Germinal center (tissue), 1 donor: Measurements from ENCODE around the gene KIAA0040.

ENCODE experiments used
- DNase-seq: peaks from one replicate; pipeline ENCODE4 v3.0.0; 2012; ENCODE audit warnings: mixed read lengths, low spot score

KIAA0040 gene

GRCh38 chr1:175192630-175193526 lies at the start of gene KIAA0040:
TSS of gene KIAA0040 (minus strand) at chr1:175192776. CDS start at chr1:175161013, 31,763 bp downstream.
- DNase-seq: peak; percentile 80

- DNase-seq: no peak
These were observed 44.8 kb upstream of the KIAA0040 start for GRCh38 chr1:175237389-175237788.

DNA sequence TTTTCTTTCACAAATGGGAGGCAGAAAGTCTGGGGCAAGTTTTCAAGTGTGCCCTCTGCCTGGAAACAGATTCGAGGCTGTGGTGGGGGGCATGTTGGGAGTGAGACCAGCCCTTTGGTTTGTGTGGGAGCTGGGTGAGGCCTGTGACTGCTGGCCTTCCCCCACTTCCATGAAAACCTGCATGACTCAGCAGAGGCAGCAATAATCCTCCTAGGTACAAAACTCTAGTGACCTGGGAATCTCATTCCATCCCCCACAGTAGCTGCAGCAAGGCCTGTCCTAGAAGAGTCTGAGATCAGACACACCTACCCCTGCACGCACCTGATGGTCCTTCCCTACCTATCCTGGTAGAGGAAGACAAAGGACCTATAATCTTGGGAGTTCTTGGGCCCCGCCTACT lies 42.1 kb upstream of the KIAA0040 start:
- DNase-seq: no peak

DNA sequence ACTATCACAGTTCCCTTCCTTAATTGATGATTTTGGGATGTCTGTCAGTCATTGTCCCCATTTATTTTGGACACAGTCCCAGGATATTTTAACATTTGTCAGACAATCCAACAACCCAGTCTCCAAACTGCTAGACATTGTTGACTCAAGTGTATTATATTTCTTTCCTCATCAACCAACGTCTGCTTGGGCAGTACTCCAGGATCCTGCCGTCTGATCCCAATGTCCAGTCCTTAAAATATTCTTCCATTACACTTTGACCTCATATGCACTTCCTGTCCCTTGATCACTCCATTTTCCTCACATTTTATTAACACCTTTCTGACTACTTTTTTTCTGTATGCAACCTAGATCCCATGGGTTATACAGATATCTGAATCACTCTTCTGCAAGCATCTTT lies 39.8 kb upstream of the KIAA0040 start:
- DNase-seq: no peak

- DNase-seq: no peak
These were observed 33.2 kb upstream of the KIAA0040 start for GRCh38 chr1:175225805-175226129.

DNA sequence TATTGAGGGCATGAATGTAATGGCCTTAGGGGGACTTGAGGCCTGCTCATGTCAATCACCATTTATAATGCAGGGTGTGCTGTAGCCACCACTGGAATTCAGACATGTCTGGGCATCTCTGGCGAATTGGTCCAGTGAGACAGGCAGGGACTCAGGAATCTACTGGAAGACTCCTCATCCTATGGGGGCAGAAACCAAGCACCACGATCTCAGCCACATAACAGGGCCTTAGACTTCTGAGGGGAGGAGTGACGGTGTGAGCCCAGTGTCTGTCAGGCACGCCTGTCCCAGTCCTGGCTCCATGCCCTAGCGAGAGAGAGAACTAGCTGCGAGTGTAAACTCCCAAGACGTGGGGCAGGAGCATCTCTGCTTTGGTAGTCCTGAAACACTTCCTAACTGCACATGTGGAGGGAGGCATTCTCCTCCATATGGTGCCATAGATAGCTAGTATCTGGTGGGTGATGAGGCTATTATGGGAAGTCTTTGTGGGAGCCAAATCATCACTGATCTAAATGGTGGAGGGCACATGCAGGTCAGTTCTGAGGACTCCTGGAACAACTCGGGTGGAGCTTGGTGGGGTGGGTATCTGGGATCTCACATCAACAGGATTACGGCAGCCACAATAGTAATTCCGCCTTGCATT lies 29.8 kb upstream of the KIAA0040 start:
- DNase-seq: no peak

DNA sequence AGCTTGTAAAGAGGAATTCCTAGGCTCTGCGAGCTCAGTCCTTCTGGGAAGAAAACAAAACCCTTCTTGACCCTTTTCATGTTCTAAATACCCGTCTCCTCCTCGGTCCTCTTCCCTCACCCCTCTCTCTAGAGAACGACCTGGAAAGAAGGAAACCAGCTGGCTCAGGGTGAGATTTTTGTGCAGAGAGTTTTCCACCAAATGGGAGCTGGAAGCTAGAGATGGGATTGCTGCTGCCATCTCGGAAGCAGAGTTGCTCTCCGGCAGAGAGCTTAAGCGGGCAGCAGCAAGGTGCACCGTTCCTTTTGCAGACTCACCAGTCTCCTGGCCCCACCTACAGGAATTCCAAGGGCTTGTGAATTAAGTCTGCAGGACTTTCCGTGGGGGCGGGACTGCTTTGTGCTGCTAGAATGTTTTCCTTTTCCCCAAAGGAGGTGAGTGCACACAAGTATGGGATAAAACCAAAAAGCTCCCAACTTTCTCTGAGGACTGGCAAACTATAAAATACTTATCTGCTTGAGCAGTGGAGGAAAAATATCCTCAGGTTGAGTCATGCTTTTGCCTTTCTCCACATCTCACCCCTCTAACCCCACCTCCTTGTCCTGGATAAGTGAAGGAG lies 29.1 kb upstream of the KIAA0040 start:
- no peak for DNase-seq

DNA sequence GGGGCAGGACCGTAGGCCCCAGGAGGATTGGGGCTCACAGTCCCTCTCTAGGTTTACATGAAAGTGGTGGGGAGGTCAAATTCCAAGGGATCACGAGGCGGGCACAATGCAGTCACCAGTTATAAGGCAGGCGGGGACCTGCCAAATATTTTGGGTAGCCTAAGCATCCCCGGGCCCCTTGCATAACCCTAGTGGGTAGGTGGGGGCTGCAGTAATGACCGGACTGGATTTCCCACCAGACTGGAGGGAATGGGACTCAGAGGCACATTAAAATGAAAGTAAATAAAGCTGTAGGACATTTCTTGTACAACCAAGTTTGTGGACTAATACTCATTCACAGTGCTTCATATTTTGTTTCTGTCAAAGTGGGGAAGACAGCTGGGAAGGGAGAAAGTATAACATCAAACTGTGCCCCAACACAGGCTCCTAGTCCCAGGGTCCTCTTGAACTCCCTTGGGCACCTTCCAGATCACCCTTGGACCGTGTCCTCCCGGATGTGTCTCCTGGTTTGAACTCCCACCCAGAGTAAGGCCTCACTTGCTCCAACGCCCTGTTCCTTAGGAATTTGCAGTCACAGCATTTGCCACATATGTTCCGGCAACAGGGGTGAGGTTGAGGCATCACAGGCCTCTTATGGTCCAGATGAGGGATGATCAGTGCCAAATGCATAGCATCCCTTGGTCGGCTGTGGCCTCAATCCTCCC lies 28.4 kb upstream of the KIAA0040 start:
- no peak for DNase-seq

DNA sequence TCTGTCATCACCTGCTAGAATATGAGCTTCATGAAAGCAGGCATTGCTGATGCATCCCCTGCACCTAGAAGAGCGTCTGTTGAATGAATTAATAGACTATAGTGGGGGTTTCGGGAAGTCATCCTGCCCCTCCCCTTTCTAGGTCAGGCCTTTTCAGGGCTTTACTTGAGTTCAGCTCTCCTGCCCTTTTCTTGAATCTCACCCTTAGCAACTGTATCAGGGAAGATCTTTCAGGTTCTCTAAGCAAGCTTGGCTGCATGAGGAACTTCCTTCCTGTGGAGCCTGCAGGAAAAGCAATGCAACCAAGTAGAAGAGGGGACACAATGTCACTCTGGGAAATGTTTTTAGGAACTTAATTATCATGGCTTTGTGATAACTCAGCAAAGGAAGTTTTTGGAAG lies 27.2 kb upstream of the KIAA0040 start:
- DNase-seq: no peak

GRCh38 chr1:175218786-175219434 lies 26.3 kb upstream of the KIAA0040 start:
- DNase-seq: no peak

- peak; percentile 61 for DNase-seq
These were observed 25.4 kb upstream of the KIAA0040 start for GRCh38 chr1:175217721-175218531.

GRCh38 chr1:175216444-175216843 lies 23.9 kb upstream of the KIAA0040 start:
- no peak for DNase-seq

GRCh38 chr1:175211656-175212055 lies 19.1 kb upstream of the KIAA0040 start:
- DNase-seq: no peak

- no peak for DNase-seq
These were observed 18.2 kb upstream of the KIAA0040 start for GRCh38 chr1:175210744-175211143.

- DNase-seq: no peak
These were observed 16.9 kb upstream of the KIAA0040 start for GRCh38 chr1:175209493-175209921.

DNA sequence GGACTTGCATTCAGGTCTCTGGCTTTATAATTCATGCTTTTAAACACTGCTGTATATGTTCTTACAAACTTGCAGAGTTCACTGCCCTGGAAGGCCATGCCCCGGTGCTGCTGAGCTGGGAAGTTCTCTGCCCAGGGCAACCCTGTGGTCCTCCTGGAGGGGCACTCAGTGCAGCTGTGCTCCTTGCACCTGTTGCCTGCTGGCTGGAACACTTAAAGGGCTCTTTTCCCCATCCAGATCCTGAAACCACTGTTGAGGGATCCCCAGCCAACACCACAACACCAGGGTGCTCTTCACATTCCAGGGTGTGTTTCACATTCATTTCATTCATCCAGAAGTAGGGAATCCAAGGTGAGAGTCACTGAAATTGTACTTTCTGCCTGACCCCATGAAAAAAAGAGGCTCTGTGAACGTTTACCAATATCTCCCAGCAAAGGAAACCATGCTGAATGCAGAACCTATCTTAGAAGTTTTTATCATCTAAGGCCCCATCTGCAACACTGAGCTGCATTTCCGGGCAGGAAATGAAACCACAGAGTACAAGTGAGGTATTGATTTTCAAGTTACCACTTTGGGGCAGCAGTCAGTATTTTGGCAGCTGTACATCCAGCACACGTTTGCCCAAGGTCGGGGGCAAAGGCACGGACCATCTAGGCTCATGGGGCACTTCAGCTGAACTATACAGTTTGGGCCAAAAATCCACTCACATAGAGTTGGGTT lies 16.4 kb upstream of the KIAA0040 start:
- DNase-seq: no peak

DNA sequence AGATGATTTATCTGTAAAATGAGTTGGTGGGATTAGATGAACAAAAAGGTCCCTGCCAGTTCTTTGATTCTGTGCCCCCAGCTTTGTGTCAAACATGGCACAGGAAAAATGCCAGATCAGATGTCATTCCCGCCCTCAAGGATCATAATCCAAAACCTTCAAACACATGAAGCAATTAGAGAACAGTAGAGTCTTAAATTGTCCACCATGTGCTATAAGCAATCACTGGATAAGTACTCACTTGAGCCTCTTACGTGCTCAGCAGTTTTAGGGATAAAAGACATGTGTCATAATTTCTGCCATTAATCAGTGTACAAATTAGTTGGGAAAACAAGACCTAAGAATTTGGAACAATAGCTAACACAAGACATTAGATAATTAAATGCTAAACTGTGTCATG lies 15.4 kb upstream of the KIAA0040 start:
- no peak for DNase-seq

- DNase-seq: no peak
These were observed 14.1 kb upstream of the KIAA0040 start for GRCh38 chr1:175206687-175207086.

DNA sequence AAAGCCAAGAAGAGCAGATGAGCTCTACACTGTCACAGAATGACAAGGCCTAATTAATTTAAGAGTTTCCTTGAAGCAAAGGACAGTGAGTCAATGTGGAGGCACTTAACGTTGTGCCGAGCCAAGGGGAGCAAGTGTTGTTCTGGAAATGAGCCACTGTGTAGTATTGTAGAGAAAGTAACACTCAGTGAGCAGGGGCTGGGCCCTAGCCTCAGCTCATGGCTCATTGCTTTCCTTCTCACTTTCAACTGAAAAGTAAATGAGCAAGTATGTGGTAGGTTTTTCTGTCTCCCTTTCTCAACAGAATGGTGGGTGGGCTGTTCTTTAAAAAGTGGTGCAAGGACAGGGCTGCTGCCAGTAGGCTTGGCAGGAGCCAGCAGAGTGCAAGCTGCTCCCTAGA lies 11.8 kb upstream of the KIAA0040 start:
- no peak for DNase-seq

- no peak for DNase-seq
These were observed 11.0 kb upstream of the KIAA0040 start for GRCh38 chr1:175203570-175204068.
